A673 (cell line): Measurements from ENCODE around the gene SSTR1. TPM values are rescaled to one million over a fixed set of nuclear protein-coding genes. Genes with fewer than 3 reads are reported as not detected.

Experiments used
- BruUV-seq: library from RNA; stranded (reverse); fragments of 400-500 nt; replicated peaks from 2 replicates; lab custom pipeline; 2021; lab: Mats Ljungman, UMichigan
- CTCF ChIA-PET: fragments of 300-600 bp; sonication (Branson Sonifier 250); formaldehyde crosslinking; loops from one replicate; lab custom pipeline; 2022; ENCODE audit warnings: antibody characterized with exemption; lab: Charles Lee
- POLR2A ChIA-PET: fragments of 300-600 bp; sonication (Branson Sonifier 250); formaldehyde crosslinking; loops from one replicate; lab custom pipeline; 2022; ENCODE audit warnings: antibody characterized with exemption; ENCODE audit not compliant: low non-redundant PET; lab: Charles Lee
- DNase-seq: peaks from one replicate; pipeline ENCODE4 v3.0.0-alpha.2; 2015; ENCODE audit warnings: low spot score
- H3K27ac ChIP-seq: fragments of 200-600 bp; sonication (generic); 2 replicates; pipeline ENCODE4 v1.5.1; 2016; ENCODE audit warnings: mixed run types, low read depth, mild to moderate bottlenecking, mixed read lengths, antibody characterized with exemption, low read length; ENCODE audit not compliant: poor library complexity, severe bottlenecking
- H3K27me3 ChIP-seq: fragments of 200-600 bp; sonication (generic); replicated peaks from 2 replicates; pipeline ENCODE4 v1.6.1; 2017; ENCODE audit warnings: mixed run types, low read depth, mild to moderate bottlenecking, mixed read lengths, antibody characterized with exemption, low read length; ENCODE audit not compliant: insufficient read depth, poor library complexity
- H3K36me3 ChIP-seq: fragments of 200-600 bp; sonication (generic); 2 replicates; pipeline ENCODE4 v1.6.1; 2016; ENCODE audit warnings: mixed run types, mild to moderate bottlenecking, mixed read lengths, antibody characterized with exemption, low read length; ENCODE audit not compliant: insufficient read depth, poor library complexity, severe bottlenecking
- H3K4me1 ChIP-seq: fragments of 200-600 bp; sonication (generic); 2 replicates; pipeline ENCODE4 v1.6.1; 2017; ENCODE audit warnings: mixed run types, mild to moderate bottlenecking, mixed read lengths, antibody characterized with exemption, low read length; ENCODE audit not compliant: insufficient read depth, poor library complexity, severe bottlenecking
- H3K4me3 ChIP-seq: fragments of 200-600 bp; sonication (generic); 2 replicates; pipeline ENCODE4 v1.5.1; 2016; ENCODE audit warnings: low read depth, mixed run types, mild to moderate bottlenecking, mixed read lengths, low read length; ENCODE audit not compliant: poor library complexity, severe bottlenecking
- H3K9me3 ChIP-seq: fragments of 200-600 bp; sonication (generic); 2 replicates; pipeline ENCODE4 v1.6.1; 2016; ENCODE audit warnings: mixed run types, low read depth, mild to moderate bottlenecking, mixed read lengths, antibody characterized with exemption, low read length; ENCODE audit not compliant: poor library complexity, severe bottlenecking
- CTCF ChIP-seq: fragments of 300-800, 200-600 bp; sonication (generic); conservative IDR thresholded peaks from 2 replicates; pipeline ENCODE4 v1.5.1; 2017; ENCODE audit warnings: low read depth, mild to moderate bottlenecking, antibody characterized with exemption, low read length, moderate library complexity, mixed read lengths
- EZH2 ChIP-seq: fragments of 200-600 bp; sonication (generic); IDR thresholded peaks from 2 replicates; pipeline ENCODE4 v1.6.1; 2017; ENCODE audit warnings: borderline replicate concordance, low read depth, mild to moderate bottlenecking, mixed read lengths, antibody characterized with exemption, low read length; ENCODE audit not compliant: poor library complexity, severe bottlenecking
- intact Hi-C: fragments of 100-400 bp; cut with micrococcal nuclease; formaldehyde crosslinking; loops from one replicate; pipeline ENCODE4 v1.10.0; 2022; ENCODE audit not compliant: unreplicated experiment
- total RNA-seq: library from RNA; stranded (reverse); gene quantifications from 2 replicates; pipeline ENCODE4 v1.2.3, GENCODE V29; 2021

The SSTR1 gene
- total RNA-seq, 1 experiment from 2014 or later = 3.8 TPM

GRCh38 chr14:38197001-38197783 is 10.5 kb upstream of the SSTR1 start:
- Histone ChIP-seq H3K4me1 (peaks cover 12% of the 10 kb centered on the region), H3K27me3 (no peaks in the 10 kb centered on the region), H3K9me3 (no peaks in the 10 kb centered on the region), H3K4me3 (no peak overlapping the region), H3K27ac (no peak overlapping the region), H3K36me3 (no peaks in the 10 kb centered on the region)
- BruUV-seq = no TSS peak
- intact Hi-C loops = loop anchor here (2.0 kb wide), 1 partner anchor 210 kb away; no protein-coding TSS in a partner anchor
- peak; percentile 43 for DNase-seq
- peak; percentile 75 for TF ChIP-seq CTCF
- TF ChIP-seq EZH2 = no peak
- CTCF ChIA-PET = interaction anchor here (0.7 to 0.9 kb wide), 2 partner anchors 12 to 193 kb away, joined by 5 to 7 read pairs; no protein-coding TSS in a partner anchor
- POLR2A ChIA-PET = no interaction called here

- POLR2A ChIA-PET = no interaction called here
- intact Hi-C loops = loop anchor here (2.0 kb wide), 1 partner anchor 211 kb away; no protein-coding TSS in a partner anchor
- Histone ChIP-seq H3K9me3 (no peaks in the 10 kb centered on the region), H3K36me3 (no peaks in the 10 kb centered on the region), H3K4me3 (no peak overlapping the region), H3K27me3 (no peaks in the 10 kb centered on the region), H3K4me1 (peaks cover 12% of the 10 kb centered on the region), H3K27ac (no peak overlapping the region)
- CTCF ChIA-PET = interaction anchor here (0.7 to 0.9 kb wide), 2 partner anchors 11 to 192 kb away, joined by 5 to 7 read pairs; no protein-coding TSS in a partner anchor
- TF ChIP-seq EZH2 (no peak), CTCF (no peak)
- DNase-seq = peak; percentile 15
- BruUV-seq = no TSS peak
Measured at GRCh38 chr14:38197784-38198335, 9.8 kb upstream of the SSTR1 start.

- no peak for DNase-seq
- Histone ChIP-seq H3K36me3 (no peaks in the 10 kb centered on the region), H3K9me3 (no peaks in the 10 kb centered on the region), H3K4me3 (no peak overlapping the region), H3K27ac (no peak overlapping the region), H3K4me1 (peaks cover 12% of the 10 kb centered on the region), H3K27me3 (no peaks in the 10 kb centered on the region)
- ChIA-PET POLR2A (no interaction called here), CTCF (no interaction called here)
- TF ChIP-seq CTCF (no peak), EZH2 (no peak)
- intact Hi-C loops = no loop called here
- no TSS peak for BruUV-seq
Measured at GRCh38 chr14:38198425-38198824, 9.3 kb upstream of the SSTR1 start.
